ENCODE results near the gene RAG2. TPM values are rescaled to one million over a fixed set of nuclear protein-coding genes. Genes with fewer than 3 reads are reported as not detected.

RAG2 gene
- total and polyA plus RNA-seq, 4 donors, result 0.10 to 0.35 TPM; not detected in 2

- no peak for DNase-seq (ENCODE audit: low read depth in 4 of 6, low spot score in 6 of 6)
- H3K9me3 ChIP-seq (ENCODE audit: control insufficient read depth, insufficient read depth, low read length), result no peaks in the 10 kb centered on the region
- no peak overlapping the region for H3K27ac ChIP-seq (ENCODE audit: low read depth, low read length)
- H3K27me3 ChIP-seq (ENCODE audit: control insufficient read depth, insufficient read depth, low read length), result peaks cover 7% of the 10 kb centered on the region
- 66% methylated on average over 3 of the region's 3 CpGs for WGBS (ENCODE audit: insufficient coverage)
- H3K4me3 ChIP-seq (ENCODE audit: low read depth, low read length), result no peak overlapping the region
- H3K4me1 ChIP-seq (ENCODE audit: control insufficient read depth, insufficient read depth, low read length), result no peaks in the 10 kb centered on the region
- H3K36me3 ChIP-seq (ENCODE audit: control insufficient read depth, insufficient read depth, low read length), result no peaks in the 10 kb centered on the region
Observed at GRCh38 chr11:36583667-36584066, 14.4 kb downstream of the RAG2 start.

- H3K4me1 ChIP-seq (ENCODE audit: control insufficient read depth, insufficient read depth, low read length), result no peaks in the 10 kb centered on the region
- no peaks in the 10 kb centered on the region for H3K9me3 ChIP-seq (ENCODE audit: control insufficient read depth, insufficient read depth, low read length)
- no peaks in the 10 kb centered on the region for H3K27me3 ChIP-seq (ENCODE audit: control insufficient read depth, insufficient read depth, low read length)
- H3K4me3 ChIP-seq (ENCODE audit: low read depth, low read length), result no peak overlapping the region
- no peak for DNase-seq (ENCODE audit: low read depth in 4 of 6, low spot score in 6 of 6)
- no peak overlapping the region for H3K27ac ChIP-seq (ENCODE audit: low read depth, low read length)
- no peaks in the 10 kb centered on the region for H3K36me3 ChIP-seq (ENCODE audit: control insufficient read depth, insufficient read depth, low read length)
- 51% methylated on average over 2 of the region's 2 CpGs for WGBS (ENCODE audit: insufficient coverage)
Observed at GRCh38 chr11:36581536-36581935, 16.5 kb downstream of the RAG2 start.

- H3K4me3 ChIP-seq (ENCODE audit: low read depth, low read length), result no peak overlapping the region
- no peaks in the 10 kb centered on the region for H3K27me3 ChIP-seq (ENCODE audit: control insufficient read depth, insufficient read depth, low read length)
- H3K4me1 ChIP-seq (ENCODE audit: control insufficient read depth, insufficient read depth, low read length), result no peaks in the 10 kb centered on the region
- no peaks in the 10 kb centered on the region for H3K36me3 ChIP-seq (ENCODE audit: control insufficient read depth, insufficient read depth, low read length)
- no peaks in the 10 kb centered on the region for H3K9me3 ChIP-seq (ENCODE audit: control insufficient read depth, insufficient read depth, low read length)
- DNase-seq (ENCODE audit: low read depth in 4 of 6, low spot score in 6 of 6), result peak in 1 of 6 donors; percentile 58
- no peak overlapping the region for H3K27ac ChIP-seq (ENCODE audit: low read depth, low read length)
- WGBS (ENCODE audit: insufficient coverage), result no CpG with 5 or more reads among the region's 1 CpG
Observed at GRCh38 chr11:36578458-36578857, 19.6 kb downstream of the RAG2 start.

GRCh38 chr11:36577859-36578258 lies 20.2 kb downstream of the RAG2 start:
- H3K27me3 ChIP-seq (ENCODE audit: control insufficient read depth, insufficient read depth, low read length), result no peaks in the 10 kb centered on the region
- no peaks in the 10 kb centered on the region for H3K9me3 ChIP-seq (ENCODE audit: control insufficient read depth, insufficient read depth, low read length)
- H3K27ac ChIP-seq (ENCODE audit: low read depth, low read length), result no peak overlapping the region
- H3K4me1 ChIP-seq (ENCODE audit: control insufficient read depth, insufficient read depth, low read length), result no peaks in the 10 kb centered on the region
- no peaks in the 10 kb centered on the region for H3K36me3 ChIP-seq (ENCODE audit: control insufficient read depth, insufficient read depth, low read length)
- peak in 1 of 6 donors; percentile 9 for DNase-seq (ENCODE audit: low read depth in 4 of 6, low spot score in 6 of 6)
- H3K4me3 ChIP-seq (ENCODE audit: low read depth, low read length), result no peak overlapping the region
- WGBS (ENCODE audit: insufficient coverage), result no CpG with 5 or more reads among the region's 2 CpGs

- H3K36me3 ChIP-seq (ENCODE audit: control insufficient read depth, insufficient read depth, low read length), result no peaks in the 10 kb centered on the region
- no peak overlapping the region for H3K4me3 ChIP-seq (ENCODE audit: low read depth, low read length)
- H3K4me1 ChIP-seq (ENCODE audit: control insufficient read depth, insufficient read depth, low read length), result no peaks in the 10 kb centered on the region
- H3K27me3 ChIP-seq (ENCODE audit: control insufficient read depth, insufficient read depth, low read length), result no peaks in the 10 kb centered on the region
- H3K27ac ChIP-seq (ENCODE audit: low read depth, low read length), result no peak overlapping the region
- peak in 2 of 6 donors; percentile 8 to 12 for DNase-seq (ENCODE audit: low read depth in 4 of 6, low spot score in 6 of 6)
- H3K9me3 ChIP-seq (ENCODE audit: control insufficient read depth, insufficient read depth, low read length), result no peaks in the 10 kb centered on the region
- no CpG with 5 or more reads among the region's 2 CpGs for WGBS (ENCODE audit: insufficient coverage)
Observed at GRCh38 chr11:36577373-36577772, 20.7 kb downstream of the RAG2 start.

GRCh38 chr11:36574486-36574885 lies 23.6 kb downstream of the RAG2 start:
- no peak overlapping the region for H3K27ac ChIP-seq (ENCODE audit: low read depth, low read length)
- DNase-seq (ENCODE audit: low read depth in 4 of 6, low spot score in 6 of 6), result no peak

GRCh38 chr11:36569095-36569494 lies 28.9 kb downstream of the RAG2 start:
- no peaks in the 10 kb centered on the region for H3K27me3 ChIP-seq (ENCODE audit: control insufficient read depth, insufficient read depth, low read length)
- H3K27ac ChIP-seq (ENCODE audit: low read depth, low read length), result no peak overlapping the region
- DNase-seq (ENCODE audit: low read depth in 4 of 6, low spot score in 6 of 6), result no peak
- H3K36me3 ChIP-seq (ENCODE audit: control insufficient read depth, insufficient read depth, low read length), result no peaks in the 10 kb centered on the region
- H3K4me1 ChIP-seq (ENCODE audit: control insufficient read depth, insufficient read depth, low read length), result peaks cover 3% of the 10 kb centered on the region
- WGBS (ENCODE audit: insufficient coverage), result 92% methylated on average over 4 of the region's 4 CpGs
- H3K9me3 ChIP-seq (ENCODE audit: control insufficient read depth, insufficient read depth, low read length), result no peaks in the 10 kb centered on the region
- no peak overlapping the region for H3K4me3 ChIP-seq (ENCODE audit: low read depth, low read length)

More at GRCh38 chr11:36574486-36574885, 23.6 kb downstream of the RAG2 start:
- H3K9me3 ChIP-seq (ENCODE audit: control insufficient read depth, insufficient read depth, low read length), result no peaks in the 10 kb centered on the region
- H3K4me1 ChIP-seq (ENCODE audit: control insufficient read depth, insufficient read depth, low read length), result no peaks in the 10 kb centered on the region
- no peaks in the 10 kb centered on the region for H3K36me3 ChIP-seq (ENCODE audit: control insufficient read depth, insufficient read depth, low read length)
- no peaks in the 10 kb centered on the region for H3K27me3 ChIP-seq (ENCODE audit: control insufficient read depth, insufficient read depth, low read length)
- no peak overlapping the region for H3K4me3 ChIP-seq (ENCODE audit: low read depth, low read length)
- 85% methylated on average over 8 of the region's 8 CpGs for WGBS (ENCODE audit: insufficient coverage)

- no peaks in the 10 kb centered on the region for H3K27me3 ChIP-seq (ENCODE audit: control insufficient read depth, insufficient read depth, low read length)
- WGBS (ENCODE audit: insufficient coverage), result 83% methylated on average over 1 of the region's 1 CpG
- peaks cover 3% of the 10 kb centered on the region for H3K4me1 ChIP-seq (ENCODE audit: control insufficient read depth, insufficient read depth, low read length)
- no peak within 1 kb of the TSS for H3K4me3 ChIP-seq (ENCODE audit: low read depth, low read length)
- no peak within 1 kb of the TSS for H3K27ac ChIP-seq (ENCODE audit: low read depth, low read length)
- DNase-seq (ENCODE audit: low read depth in 4 of 6, low spot score in 6 of 6), result no peak
- no peaks in the 10 kb centered on the region for H3K36me3 ChIP-seq (ENCODE audit: control insufficient read depth, insufficient read depth, low read length)
- H3K9me3 ChIP-seq (ENCODE audit: control insufficient read depth, insufficient read depth, low read length), result no peaks in the 10 kb centered on the region
Observed at GRCh38 chr11:36567694-36568093, 30.3 kb downstream of the RAG2 start, which contains the start of gene RAG1. RAG1 (plus strand) TSS chr11:36568007; CDS start chr11:36573305, 5,298 bp downstream.

GRCh38 chr11:36566407-36567053 lies 31.5 kb downstream of the RAG2 start:
- peak in 1 of 6 donors; percentile 10 for DNase-seq (ENCODE audit: low read depth in 4 of 6, low spot score in 6 of 6)
- Histone ChIP-seq H3K36me3 (ENCODE audit: control insufficient read depth, insufficient read depth, low read length) (no peaks in the 10 kb centered on the region), H3K27ac (ENCODE audit: low read depth, low read length) (no peak overlapping the region), H3K27me3 (ENCODE audit: control insufficient read depth, insufficient read depth, low read length) (no peaks in the 10 kb centered on the region), H3K4me3 (ENCODE audit: low read depth, low read length) (no peak overlapping the region), H3K4me1 (ENCODE audit: control insufficient read depth, insufficient read depth, low read length) (peaks cover 3% of the 10 kb centered on the region), H3K9me3 (ENCODE audit: control insufficient read depth, insufficient read depth, low read length) (no peaks in the 10 kb centered on the region)
- WGBS (ENCODE audit: insufficient coverage), result 100% methylated on average over 2 of the region's 4 CpGs

- Histone ChIP-seq H3K27ac (ENCODE audit: low read depth, low read length) (no peak overlapping the region), H3K27me3 (ENCODE audit: control insufficient read depth, insufficient read depth, low read length) (no peaks in the 10 kb centered on the region), H3K9me3 (ENCODE audit: control insufficient read depth, insufficient read depth, low read length) (peaks cover 4% of the 10 kb centered on the region), H3K4me1 (ENCODE audit: control insufficient read depth, insufficient read depth, low read length) (peaks cover 3% of the 10 kb centered on the region), H3K4me3 (ENCODE audit: low read depth, low read length) (no peak overlapping the region), H3K36me3 (ENCODE audit: control insufficient read depth, insufficient read depth, low read length) (no peaks in the 10 kb centered on the region)
- WGBS (ENCODE audit: insufficient coverage), result 73% methylated on average over 5 of the region's 6 CpGs
- no peak for DNase-seq (ENCODE audit: low read depth in 4 of 6, low spot score in 6 of 6)
Observed at GRCh38 chr11:36565031-36565610, 32.9 kb downstream of the RAG2 start.
